NCI-H1930 (cell line): ENCODE data around the gene SCNM1.

Experiments used
- DNase-seq, 2 experiments: peaks; one replicate each; lab custom pipeline; 2025; lab: John Stamatoyannopoulos, UW

Gene SCNM1, protein sequence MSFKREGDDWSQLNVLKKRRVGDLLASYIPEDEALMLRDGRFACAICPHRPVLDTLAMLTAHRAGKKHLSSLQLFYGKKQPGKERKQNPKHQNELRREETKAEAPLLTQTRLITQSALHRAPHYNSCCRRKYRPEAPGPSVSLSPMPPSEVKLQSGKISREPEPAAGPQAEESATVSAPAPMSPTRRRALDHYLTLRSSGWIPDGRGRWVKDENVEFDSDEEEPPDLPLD

DNA sequence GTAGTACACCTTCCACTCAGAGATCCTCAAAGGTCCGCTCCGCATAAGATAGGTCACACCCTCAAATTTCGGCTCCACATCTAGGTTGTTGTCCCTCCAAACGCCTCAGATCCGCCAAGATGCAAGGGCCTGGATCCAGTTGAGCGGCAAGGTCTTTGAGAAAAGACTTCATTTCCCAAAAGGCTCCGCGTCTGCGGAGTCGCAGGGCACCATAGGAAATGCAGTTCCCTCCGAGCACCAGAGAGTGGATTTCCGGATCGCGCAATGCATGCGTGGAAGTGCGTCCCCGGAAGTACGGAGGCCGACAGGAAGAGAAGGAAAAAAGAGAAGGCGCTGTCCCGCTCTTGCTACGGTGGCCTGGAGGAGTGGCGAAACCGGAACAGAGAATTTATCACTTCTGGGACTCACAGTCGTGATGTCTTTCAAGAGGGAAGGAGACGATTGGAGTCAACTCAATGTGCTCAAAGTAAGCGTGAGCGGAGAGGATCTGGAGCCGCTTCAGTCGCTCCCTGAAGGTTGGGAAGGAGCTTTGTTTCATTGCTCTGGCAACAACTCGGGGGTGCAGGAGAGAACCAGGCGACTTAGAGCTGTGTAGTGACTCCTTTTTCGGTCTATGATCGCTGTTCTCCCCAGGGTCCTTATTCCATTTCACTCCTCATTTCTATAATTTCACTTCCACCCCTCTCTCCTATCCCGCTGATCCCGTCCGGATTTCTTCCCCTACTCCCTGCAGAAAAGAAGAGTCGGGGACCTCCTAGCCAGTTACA is at the start of gene SCNM1, which contains the start of gene LYSMD1:
TSS of gene SCNM1 (plus strand) at position 407 of the 767 bp plus-strand sequence. CDS start at position 416, 9 bp downstream.
TSS of gene LYSMD1 (minus strand) at position 165 of the 767 bp plus-strand sequence. CDS start 644 bp downstream, outside the sequence.
- peak; percentile 94 to 99 for DNase-seq

- no peak for DNase-seq
These were observed 41.1 kb upstream of the SCNM1 start for GRCh38 chr1:151124763-151125403.

- DNase-seq: no peak
These were observed 37.1 kb upstream of the SCNM1 start for GRCh38 chr1:151128800-151129199.

DNA sequence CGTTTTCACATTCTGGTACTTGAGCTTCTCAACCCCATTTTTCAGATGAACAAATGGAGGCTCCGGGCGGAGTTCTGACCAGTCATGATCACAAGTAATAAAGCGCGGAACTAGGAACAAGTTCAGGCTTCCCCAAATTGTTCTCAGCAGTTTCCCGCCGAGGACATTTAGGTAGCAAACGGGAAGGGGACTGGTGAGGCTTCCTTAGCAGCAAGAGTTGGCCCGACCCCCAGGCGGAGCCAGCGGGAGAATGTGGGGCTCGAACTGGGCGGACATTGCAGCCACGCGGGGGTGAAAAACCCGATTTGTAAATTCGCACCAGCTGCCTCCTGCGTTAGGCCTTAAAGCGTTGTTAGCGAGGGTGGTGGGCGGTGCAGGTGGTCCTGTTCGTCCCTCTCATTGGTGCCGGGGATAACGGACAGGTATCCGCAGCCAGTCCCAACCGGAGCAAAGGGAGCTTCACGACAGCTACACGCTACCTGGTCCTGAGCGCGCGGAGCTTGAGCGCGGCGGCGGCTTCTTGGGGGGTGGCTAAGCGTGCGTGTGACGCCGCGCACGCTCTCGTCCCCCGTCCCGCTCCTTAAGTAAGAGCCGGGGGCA is 34.9 kb upstream of the SCNM1 start:
- peak; percentile 87 to 88 for DNase-seq

DNA sequence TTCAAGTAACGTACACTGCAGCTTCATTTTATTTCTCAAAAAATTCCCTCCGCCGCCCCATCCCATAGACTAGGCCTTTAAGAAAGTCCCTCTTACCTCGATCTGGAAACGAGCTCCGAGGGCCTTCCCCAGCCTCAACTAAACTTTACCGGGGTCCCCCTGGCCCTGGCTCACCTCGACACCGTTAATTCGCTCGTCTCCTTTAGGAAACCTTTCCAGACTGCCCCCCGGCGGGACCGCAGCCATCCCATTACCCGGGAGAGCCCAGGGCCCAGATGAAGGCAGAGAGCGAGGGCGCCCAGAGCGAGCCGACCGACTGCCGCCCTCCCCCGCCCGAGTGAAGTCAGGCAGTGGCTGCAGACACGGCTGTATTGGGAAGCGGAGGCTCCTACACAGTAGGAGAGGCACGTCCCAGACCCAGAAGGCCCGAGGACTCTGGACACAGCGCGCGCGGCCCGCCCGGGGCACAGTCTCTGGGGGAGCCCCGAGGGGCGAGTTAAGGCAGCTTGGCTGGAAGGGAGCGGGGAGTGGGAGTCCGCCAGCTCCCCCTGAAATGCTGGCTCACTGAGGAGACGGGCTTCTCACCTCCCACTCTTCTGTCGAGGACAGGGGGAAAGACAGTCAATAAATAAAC is 34.1 kb upstream of the SCNM1 start:
- no peak for DNase-seq

GRCh38 chr1:151132335-151133017 is 33.5 kb upstream of the SCNM1 start:
- DNase-seq: no peak

DNA sequence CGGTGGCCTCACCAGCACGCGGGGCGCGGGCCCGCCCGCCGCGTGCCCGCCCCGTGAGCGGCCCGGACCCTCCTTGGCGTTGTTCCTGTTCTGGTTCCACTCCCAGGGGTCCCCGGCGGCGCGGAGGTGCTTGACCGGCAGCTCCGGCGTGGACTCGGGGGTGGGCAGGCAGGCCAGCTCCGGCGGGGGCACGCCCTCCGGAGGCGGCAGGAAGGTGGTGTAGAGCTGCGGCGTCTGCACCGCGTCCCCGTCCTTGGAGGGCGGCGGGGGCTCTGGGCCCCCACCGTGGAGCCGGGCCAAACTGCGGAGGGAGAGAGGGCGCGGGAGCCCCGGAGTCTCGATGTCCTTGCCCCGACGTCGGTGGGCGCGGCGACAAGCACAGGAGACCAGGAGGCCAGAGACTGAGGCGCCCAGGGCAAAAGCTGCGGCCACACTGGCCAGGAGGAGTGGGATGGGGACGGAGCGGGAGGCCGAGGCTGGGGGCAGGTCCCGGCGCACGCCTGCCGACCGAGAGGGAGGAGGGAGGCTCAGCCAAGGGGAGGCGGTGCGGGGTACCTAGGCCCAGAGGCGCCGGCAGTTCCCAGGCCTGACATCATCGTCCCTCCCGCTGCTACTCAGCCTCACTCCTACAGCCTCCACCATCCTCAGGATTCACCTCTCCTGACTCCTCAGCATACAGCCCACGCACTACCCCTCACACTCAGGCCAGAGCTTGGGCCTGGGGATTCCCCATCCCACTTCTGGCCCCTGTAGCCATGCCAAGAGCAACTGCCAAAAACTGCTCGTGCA is 32.7 kb upstream of the SCNM1 start:
- no peak for DNase-seq

DNA sequence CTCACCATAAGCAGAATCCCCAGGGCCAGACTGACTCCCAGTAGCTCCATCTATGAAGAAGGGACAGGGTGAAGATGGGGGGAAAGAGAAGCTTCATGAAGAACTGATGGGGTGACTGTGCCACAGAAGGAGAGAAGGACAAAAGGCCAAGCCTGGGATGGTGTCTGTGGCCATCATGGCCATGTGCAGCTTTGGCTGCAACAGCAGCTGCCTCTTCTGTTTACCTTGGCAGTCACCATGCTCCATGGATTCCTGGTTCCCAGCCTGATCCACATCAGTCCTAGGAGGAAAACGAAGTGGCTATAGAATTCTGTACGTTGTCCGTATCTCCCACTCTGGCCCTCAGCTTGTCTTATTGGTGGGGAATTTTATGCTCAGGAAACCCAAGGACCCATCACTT is 31.5 kb upstream of the SCNM1 start:
- no peak for DNase-seq

- no peak for DNase-seq
These were observed 31.0 kb upstream of the SCNM1 start for GRCh38 chr1:151134991-151135390.

DNA sequence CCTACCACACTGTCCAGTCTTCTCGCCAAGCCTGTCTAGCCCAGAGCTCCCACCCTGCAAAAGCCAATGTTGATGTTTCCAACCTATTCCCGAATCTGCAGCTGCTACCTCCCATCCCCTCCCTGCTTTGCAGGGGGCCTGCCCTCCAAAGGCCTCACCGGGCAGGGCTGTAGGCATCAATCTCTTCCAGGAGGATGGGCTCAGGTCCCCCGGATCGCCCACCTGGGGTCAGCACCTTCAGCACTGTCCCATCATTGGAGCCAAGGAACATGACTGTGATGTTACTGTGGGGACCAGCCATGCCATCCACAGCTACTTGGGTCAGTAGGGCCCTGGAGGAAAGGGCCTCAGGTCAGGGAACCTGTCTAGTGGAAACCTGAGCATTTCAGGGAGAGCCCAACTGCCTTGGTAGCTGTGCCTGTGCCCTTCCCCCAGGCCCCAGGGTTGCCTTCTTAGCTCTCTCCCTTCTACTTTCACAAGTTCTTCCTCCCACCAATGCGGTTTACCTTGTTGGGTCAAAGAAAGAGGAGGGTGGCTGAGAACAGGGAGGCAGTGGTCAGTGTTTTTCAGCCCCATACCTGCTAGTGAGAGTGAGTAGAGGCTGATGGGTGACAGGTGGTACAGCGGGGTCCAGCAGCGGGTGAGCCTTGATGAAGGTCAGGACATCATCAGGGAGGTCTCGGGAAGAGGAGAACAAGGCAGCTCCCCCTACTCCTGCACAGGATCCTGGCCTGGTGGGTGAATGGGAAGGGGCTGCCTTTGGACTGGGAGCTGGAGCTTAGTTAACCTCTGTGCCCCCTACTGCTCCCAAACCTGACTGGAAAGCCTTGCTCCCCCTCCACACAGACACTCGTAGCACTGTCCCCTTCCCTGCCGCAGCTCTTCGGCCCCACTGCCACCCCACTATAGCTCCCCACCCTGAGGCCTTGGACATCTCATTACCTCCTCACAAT is 30.2 kb upstream of the SCNM1 start:
- no peak for DNase-seq

DNA sequence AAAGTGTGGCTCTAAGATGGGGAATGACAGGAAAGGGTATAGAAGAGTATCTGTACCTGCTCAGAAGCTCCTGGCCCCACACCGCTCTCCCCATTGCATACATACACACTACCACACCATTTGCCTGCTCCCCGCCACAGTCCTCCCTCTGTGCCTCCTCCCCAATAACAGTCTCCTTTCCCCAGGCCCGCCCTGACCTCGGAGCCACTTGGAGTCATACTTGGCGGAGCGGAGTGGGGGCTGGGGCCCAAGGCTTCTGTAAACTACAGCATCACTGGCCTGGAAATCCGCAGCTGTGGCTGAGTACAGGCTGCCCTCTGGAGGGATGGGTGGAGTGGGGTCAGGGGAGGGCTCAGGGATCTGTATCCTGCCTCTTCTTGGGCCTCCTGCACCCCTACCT is 28.2 kb upstream of the SCNM1 start:
- DNase-seq: no peak

DNA sequence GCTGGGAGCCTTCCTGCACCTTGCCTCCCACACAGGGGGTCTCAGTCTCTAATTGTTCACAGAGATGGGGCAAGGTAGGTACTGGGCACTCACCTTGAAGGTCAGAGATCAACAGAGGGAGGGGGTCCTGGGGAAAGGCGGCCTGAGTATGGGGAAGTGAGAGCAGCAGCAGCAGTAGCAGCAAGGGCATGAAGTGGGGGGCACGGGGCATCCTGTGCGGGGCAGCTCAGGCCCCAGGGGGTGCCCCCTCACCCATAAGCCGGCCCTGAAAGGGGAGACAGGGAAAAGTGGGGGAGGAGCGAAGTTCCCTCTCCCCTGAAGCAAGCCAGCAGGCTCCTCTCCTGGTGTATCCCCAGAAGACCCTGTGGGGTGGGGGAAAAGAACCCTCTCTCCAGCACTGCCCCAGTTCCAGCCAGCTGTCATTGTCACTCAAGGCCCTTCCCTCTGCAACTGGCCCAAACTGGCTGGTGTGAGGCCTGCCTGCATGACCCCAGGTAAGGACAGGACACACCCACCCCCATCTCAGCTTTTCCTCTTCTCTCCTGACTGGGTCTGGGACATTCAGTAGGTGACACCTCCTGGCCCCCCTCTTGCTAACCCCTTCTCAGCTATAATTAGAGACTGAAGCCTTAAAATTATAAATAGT is 23.4 kb upstream of the SCNM1 start:
- DNase-seq: no peak

- DNase-seq: no peak
These were observed 22.9 kb upstream of the SCNM1 start for GRCh38 chr1:151143057-151143435.

- no peak for DNase-seq
These were observed 22.0 kb upstream of the SCNM1 start for GRCh38 chr1:151143986-151144385.

DNA sequence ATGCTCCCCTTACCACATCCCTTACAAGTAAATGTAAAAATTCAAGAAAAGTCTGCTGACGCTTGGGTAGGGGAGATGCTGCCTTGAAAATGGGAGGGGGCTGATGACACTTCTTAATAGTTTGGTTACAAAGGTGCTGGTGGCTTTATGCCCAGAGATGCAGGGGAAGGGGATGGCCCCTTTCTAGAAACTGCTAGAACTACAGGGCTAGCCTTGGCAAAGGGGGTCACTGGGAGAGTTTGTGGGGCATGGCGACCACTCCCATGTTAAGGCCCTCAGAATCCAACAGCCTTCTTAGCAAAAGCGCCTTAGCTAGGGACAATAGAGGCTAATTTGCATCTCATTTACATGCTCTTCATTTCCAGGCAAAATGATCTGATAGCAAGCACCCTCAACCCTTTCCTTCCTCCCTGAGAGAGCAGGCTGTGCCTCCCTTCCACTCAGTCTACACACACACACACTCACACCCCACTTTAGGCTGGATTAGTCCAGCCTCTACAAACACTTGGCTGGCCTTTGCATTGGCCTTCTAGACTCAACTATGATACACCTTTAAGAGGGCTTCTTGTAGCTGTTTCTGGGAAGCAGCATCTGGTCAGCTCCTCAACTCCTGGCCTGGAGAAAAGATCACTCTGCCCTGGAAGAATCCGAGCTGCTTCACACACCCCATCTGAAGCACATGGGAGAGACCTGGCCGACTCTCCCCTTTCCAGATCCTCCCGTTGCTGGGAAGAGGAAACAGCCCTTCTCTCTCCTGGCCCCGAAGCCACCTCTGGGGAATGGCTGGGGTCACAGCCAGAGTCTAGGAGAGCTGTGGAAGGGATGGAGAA is 21.3 kb upstream of the SCNM1 start:
- DNase-seq: no peak

- DNase-seq: no peak
These were observed 20.5 kb upstream of the SCNM1 start for GRCh38 chr1:151145304-151146071.

GRCh38 chr1:151146072-151146411 is 19.9 kb upstream of the SCNM1 start:
- no peak for DNase-seq
